Kidney (tissue), 14 donors: ENCODE results near the gene STAMBP. TPM values are rescaled to one million over a fixed set of nuclear protein-coding genes. Genes with fewer than 3 reads are reported as not detected.

Source experiments
- DNase-seq, 5 donors: peaks; one replicate each; pipeline ENCODE4 v3.0.0-alpha.2; 2013 to 2020
- FAIRE-seq: peaks from 2 replicates; lab custom pipeline; 2012; peaks lifted over from hg19 to GRCh38; lab: Jason Lieb, UNC
- H3K27ac ChIP-seq, 2 donors: one replicate each; pipeline ENCODE4 v1.7.0; 2013; ENCODE audit warnings: low read depth in 2 of 2, low read length in 2 of 2, inconsistent platforms in 1 of 2
- H3K27me3 ChIP-seq: one replicate; pipeline ENCODE4 v1.7.1; 2013; ENCODE audit warnings: low read length, inconsistent platforms; ENCODE audit not compliant: control insufficient read depth, insufficient read depth
- H3K36me3 ChIP-seq, 3 donors: one replicate each; pipeline versions ENCODE4 v1.7.0 to v1.7.1; 2013; ENCODE audit warnings: low read length in 3 of 3, control low read depth in 1 of 3, inconsistent platforms in 1 of 3; ENCODE audit not compliant: insufficient read depth in 3 of 3, control insufficient read depth in 2 of 3
- H3K4me1 ChIP-seq, 3 donors: one replicate each; pipeline versions ENCODE4 v1.7.0 to v1.7.1; 2013; ENCODE audit warnings: low read length in 3 of 3, inconsistent platforms in 1 of 3, low read depth in 1 of 3; ENCODE audit not compliant: control insufficient read depth in 2 of 3, insufficient read depth in 2 of 3
- H3K4me3 ChIP-seq, 3 donors: one replicate each; pipeline versions ENCODE4 v1.7.0 to v1.8.1; 2013; ENCODE audit warnings: low read length in 3 of 3, control low read depth in 1 of 3, inconsistent platforms in 1 of 3
- H3K9ac ChIP-seq, 3 donors: one replicate each; pipeline versions ENCODE4 v1.7.0 to v1.7.1; 2013; ENCODE audit warnings: low read length in 3 of 3, control low read depth in 1 of 3, inconsistent platforms in 1 of 3
- H3K9me3 ChIP-seq, 3 donors: one replicate each; pipeline versions ENCODE4 v1.7.0 to v1.7.1; 2013; ENCODE audit warnings: low read length in 3 of 3, control low read depth in 1 of 3, inconsistent platforms in 1 of 3; ENCODE audit not compliant: control insufficient read depth in 2 of 3, insufficient read depth in 1 of 3
- CTCF ChIP-seq: IDR thresholded peaks from 3 replicates; pipeline ENCODE4 v1.5.1; 2012; ENCODE audit warnings: mild to moderate bottlenecking, moderate library complexity, borderline replicate concordance; ENCODE audit not compliant: insufficient read depth; ENCODE audit errors: extremely low read depth
- intact Hi-C: fragments of 100-400 bp; cut with DNase I; formaldehyde crosslinking; loops from one replicate; pipeline ENCODE4 v1.11.1; 2022
- polyA plus RNA-seq: library from polyadenylated mRNA; stranded (reverse); fragments of 350-450 nt; fragmentation: Illumina TruSeq; extraction: RNeasy Lipid Tissue Mini Kit (QIAGEN cat#74804); gene quantifications from one replicate; pipeline ENCODE4 v1.2.3, GENCODE V29; 2014; ENCODE audit warnings: low read depth, low replicate concordance; ENCODE audit not compliant: insufficient read depth
- total RNA-seq: library from RNA; stranded (reverse); fragmentation: NEBNext Ultra II Directional; extraction: Animal tissue kit (Norgen Biotek cat#: 25700); gene quantifications from one replicate; pipeline ENCODE4 v1.2.1, GENCODE V29; 2021
- donor health status: control.
- donor health status: control.
- donor health status: control.
- donor health status: control.
- donor health status: control.
- donor health status: DM: yes; HTN: yes; CAD: no.
- donor health status: Normal renal cell carcinoma (clear cell type).

STAMBP gene
- total and polyA plus RNA-seq, 2 donors from 2014 or later = 34.8 to 58.9 TPM

DNA sequence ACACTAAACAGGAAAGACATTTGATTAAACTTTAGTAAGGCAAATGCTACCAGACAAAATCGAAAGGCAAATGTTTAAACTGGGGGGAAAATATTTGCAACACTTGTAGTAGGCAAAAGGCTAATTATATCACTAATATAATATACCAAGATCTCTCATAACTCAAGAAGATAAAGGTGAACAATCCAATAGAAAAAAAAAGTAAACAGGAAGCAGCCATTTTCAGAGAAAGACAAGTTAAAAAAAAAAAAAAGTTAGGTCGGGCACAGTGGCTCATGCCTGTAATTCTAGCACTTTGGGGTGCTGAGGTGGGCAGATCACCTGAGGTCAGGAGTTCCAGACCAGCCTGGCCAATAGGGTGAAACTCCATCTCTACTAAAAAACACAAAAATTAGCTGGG, 59.6 kb downstream of the STAMBP start:
- H3K36me3 ChIP-seq = no peaks in the 10 kb centered on the region
- intact Hi-C loops = no loop called here
- FAIRE-seq (no peak), DNase-seq (no peak)
- no peak for TF ChIP-seq CTCF
- H3K9me3 ChIP-seq = no peaks in the 10 kb centered on the region
- H3K9ac ChIP-seq = no peak overlapping the region
- no peaks in the 10 kb centered on the region for H3K27me3 ChIP-seq
- no peaks in the 10 kb centered on the region for H3K4me1 ChIP-seq
- H3K4me3 ChIP-seq = no peak overlapping the region
- H3K27ac ChIP-seq = no peak overlapping the region

DNA sequence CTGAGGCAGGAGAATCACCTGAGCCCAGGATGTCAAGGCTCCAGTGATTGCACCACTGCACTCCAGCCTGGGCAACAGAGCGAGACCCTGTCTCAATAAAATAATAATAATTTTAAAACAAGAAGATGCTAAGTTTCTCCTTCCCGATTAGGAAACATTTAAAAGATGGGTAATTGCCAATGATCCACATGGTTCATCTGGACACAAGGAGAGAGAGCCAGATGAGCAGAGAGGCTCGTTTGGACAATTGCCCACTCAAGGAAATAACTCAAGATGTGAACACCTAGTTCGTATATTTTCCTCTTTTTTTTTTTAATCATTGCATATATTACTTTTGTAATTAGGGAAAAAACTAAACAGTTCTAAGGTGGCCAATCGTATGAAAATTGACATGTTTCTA, 60.4 kb downstream of the STAMBP start:
- H3K9me3 ChIP-seq = no peaks in the 10 kb centered on the region
- DNase-seq = no peak
- H3K36me3 ChIP-seq = no peaks in the 10 kb centered on the region
- no peak overlapping the region for H3K9ac ChIP-seq
- no peak for FAIRE-seq
- TF ChIP-seq CTCF = no peak
- no peak overlapping the region for H3K27ac ChIP-seq
- H3K4me3 ChIP-seq = no peak overlapping the region
- no peaks in the 10 kb centered on the region for H3K27me3 ChIP-seq
- intact Hi-C loops = no loop called here
- H3K4me1 ChIP-seq = no peaks in the 10 kb centered on the region

GRCh38 chr2:73890301-73891092, 61.7 kb downstream of the STAMBP start:
- Histone ChIP-seq H3K9ac (no peak overlapping the region), H3K4me3 (no peak overlapping the region), H3K4me1 (no peaks in the 10 kb centered on the region), H3K27ac (no peak overlapping the region), H3K27me3 (no peaks in the 10 kb centered on the region), H3K9me3 (no peaks in the 10 kb centered on the region), H3K36me3 (no peaks in the 10 kb centered on the region)
- DNase-seq (no peak), FAIRE-seq (no peak)
- intact Hi-C loops = no loop called here
- no peak for TF ChIP-seq CTCF
